ENCODE data around the gene KAZN.

Gene KAZN

DNA sequence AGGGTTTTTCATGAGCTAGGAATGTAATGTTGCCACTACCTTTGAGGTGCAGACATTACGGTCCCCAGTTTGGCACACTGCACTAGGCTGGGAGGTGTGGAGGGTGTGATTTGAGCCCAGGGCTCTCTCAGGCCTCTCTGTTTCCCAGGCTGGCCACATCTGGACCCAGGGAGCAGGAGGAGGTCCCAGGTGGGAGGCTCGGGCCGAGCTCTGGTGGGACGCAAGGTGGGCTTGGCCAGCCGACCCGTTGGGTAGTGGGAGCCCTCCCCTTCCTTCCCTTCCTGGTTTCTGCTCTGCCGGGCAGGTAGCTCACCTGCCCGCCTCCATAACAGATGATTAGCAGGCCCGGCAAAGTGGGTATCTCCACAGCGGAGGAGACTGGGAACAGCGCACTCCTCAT, 408.9 kb downstream of the KAZN start:
- FAIRE-seq (no peak), DNase-seq (ENCODE audit: insufficient read length, low spot score) (no peak)
- TF ChIP-seq, protein P1, sequence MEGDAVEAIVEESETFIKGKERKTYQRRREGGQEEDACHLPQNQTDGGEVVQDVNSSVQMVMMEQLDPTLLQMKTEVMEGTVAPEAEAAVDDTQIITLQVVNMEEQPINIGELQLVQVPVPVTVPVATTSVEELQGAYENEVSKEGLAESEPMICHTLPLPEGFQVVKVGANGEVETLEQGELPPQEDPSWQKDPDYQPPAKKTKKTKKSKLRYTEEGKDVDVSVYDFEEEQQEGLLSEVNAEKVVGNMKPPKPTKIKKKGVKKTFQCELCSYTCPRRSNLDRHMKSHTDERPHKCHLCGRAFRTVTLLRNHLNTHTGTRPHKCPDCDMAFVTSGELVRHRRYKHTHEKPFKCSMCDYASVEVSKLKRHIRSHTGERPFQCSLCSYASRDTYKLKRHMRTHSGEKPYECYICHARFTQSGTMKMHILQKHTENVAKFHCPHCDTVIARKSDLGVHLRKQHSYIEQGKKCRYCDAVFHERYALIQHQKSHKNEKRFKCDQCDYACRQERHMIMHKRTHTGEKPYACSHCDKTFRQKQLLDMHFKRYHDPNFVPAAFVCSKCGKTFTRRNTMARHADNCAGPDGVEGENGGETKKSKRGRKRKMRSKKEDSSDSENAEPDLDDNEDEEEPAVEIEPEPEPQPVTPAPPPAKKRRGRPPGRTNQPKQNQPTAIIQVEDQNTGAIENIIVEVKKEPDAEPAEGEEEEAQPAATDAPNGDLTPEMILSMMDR (IDR thresholded peaks at IDR 0.05; ENCODE audit: insufficient read depth, missing control alignments), result no peak

DNA sequence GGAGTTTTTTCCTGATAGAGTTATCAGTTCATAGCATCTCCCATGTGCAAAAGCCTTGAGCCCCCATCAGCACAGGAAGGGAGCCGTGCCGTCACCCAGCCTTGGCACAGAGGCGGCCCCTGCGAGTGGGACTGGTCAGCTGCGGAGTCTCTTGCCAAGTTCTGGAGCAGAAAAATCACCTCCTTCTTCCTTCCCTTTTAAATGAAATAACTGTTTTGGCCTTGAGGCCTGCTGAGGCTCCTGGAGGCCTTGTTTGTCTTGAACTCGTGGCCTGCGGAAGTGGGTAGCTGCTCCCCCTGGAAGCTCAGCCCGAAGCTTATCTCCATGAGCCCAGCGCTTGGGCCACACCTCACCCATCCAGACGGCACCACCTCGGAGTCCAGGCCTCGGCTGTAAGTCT, 409.4 kb downstream of the KAZN start:
- FAIRE-seq, result no peak
- TF ChIP-seq, protein P1 (IDR thresholded peaks at IDR 0.05; ENCODE audit: insufficient read depth, missing control alignments), result no peak
- DNase-seq (ENCODE audit: insufficient read length, low spot score), result no peak

DNA sequence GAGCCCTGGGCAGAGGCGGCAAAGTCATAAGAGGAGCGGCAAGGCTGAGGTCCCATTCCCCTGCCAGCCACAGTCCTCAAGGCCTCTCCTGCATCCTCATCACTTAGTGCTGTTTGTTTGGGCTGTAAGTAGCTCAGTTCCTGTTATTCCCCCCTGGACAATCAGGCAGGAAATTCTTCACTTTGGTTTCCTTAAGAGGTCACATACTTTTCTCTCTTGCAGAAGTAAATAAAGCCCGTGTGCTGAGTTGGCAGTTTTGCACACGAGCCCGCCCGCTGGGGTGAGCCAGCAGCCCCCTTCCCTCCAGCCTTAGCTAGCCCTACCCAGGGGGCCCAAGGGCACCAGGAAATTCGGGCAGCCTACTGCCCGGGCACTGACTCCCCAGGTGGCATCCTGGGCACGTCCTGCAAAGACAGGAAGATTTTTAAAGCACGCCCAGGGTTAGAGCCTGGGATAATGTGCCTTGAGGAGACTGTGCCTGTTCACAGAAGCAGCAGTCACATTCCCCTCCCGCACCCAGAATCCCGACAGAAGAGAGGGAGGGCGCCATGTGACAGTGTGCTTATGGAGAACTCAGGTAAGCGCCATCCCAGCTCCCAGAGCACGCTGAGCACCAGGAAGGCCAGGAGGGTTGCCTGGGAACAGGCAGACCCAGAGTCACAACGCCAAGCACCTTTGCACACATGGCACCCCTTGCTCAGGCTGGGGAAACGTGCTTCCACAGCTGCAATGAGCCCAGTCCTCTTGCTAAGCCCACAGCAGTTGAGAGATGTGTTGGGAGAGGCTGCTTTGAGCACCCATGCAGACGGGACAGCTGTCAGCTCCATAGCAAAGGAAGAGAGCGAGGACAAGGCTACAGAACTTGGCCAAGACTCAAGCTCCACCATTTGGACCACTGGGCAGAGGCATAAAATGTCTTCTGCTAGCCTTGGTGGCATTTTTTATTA, 410.6 kb downstream of the KAZN start:
- FAIRE-seq (no peak), DNase-seq (ENCODE audit: insufficient read length, low spot score) (no peak)
- TF ChIP-seq, protein P1 (IDR thresholded peaks at IDR 0.05; ENCODE audit: insufficient read depth, missing control alignments), result no peak

DNA sequence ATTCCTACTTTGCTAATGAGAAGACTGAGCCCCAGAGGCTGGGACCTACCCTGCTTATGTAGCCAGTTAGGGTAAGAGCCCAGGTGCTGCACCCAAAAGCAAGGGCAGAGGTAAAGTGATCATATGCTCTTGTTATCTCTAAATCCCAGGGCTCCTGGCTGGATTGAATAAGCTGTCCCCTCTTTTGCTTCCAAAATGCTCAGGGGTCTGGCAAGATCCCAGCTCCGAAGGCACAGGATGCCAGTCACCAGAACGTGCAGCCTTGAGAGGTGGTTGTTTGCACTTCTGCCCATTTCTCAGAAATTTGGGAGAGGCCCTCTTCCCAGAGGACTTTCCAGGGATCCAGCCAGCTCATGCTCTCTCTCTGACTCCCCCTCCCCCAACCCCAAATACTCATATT, 412.7 kb downstream of the KAZN start:
- TF ChIP-seq, protein P1 (IDR thresholded peaks at IDR 0.05; ENCODE audit: insufficient read depth, missing control alignments), result no peak
- DNase-seq (ENCODE audit: insufficient read length, low spot score), result no peak
- no peak for FAIRE-seq

DNA sequence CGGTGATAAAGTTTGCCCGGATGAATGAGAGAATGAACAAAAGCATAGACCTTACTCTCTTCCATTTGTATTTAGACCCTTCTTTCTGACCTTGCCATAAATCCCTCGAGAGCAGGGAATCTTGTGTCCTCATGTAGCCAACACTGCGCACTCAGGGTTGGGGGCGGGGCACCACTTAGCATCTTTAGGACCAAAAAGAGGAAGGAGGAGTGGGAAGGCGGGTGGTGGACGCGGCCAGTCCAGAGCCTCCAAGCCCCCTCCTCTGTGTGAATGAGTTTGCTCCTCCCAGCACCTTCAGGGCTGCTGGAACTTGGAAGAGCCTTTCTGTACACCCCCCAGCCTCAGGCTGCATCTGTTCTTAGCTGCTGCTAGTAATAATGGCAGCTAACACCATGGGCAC, 413.2 kb downstream of the KAZN start:
- no peak for DNase-seq (ENCODE audit: insufficient read length, low spot score)
- TF ChIP-seq, protein P1 (IDR thresholded peaks at IDR 0.05; ENCODE audit: insufficient read depth, missing control alignments), result no peak
- FAIRE-seq, result no peak

DNA sequence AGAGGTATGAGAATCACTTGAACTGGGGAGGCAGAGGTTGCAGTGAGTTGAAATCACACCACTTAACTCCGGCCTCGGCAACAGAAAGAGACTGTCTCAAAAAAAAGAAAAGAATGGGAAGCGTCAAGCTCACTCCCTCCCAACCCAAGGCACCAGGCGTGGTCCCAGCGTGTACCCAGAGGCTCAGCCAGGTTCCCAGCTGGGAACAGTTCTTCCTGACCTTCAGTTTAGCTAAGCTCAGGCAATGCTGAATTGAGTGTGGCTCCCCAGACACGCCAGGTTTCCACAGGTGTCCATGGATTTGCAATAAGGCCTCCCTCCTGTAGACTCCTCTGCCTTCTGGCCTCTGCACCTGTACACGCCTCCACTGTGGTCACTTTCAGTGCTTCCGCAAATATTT, 414.3 kb downstream of the KAZN start:
- TF ChIP-seq, protein P1 (IDR thresholded peaks at IDR 0.05; ENCODE audit: insufficient read depth, missing control alignments), result no peak
- DNase-seq (ENCODE audit: insufficient read length, low spot score) (no peak), FAIRE-seq (no peak)

DNA sequence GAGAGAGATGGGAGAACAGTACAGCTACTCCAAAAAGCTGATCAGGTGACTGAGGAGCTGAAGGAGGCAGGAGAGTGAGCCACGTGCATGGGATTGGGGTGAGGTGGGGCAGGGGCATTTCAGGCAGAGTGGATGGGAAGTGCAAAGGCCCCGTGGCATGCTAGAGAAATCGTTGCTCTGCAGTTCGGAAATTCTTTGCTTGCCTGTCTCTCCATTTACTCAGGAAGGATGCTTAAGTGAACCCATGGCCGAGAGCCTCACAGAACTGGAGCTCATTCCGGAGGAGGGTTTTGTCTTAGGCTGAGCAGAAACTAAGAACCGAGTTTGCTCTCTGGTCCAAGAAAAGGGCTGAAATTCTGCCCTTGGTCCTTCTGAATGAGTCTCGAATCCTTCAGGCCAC, 415.3 kb downstream of the KAZN start:
- no peak for FAIRE-seq
- DNase-seq (ENCODE audit: insufficient read length, low spot score), result no peak
- TF ChIP-seq, protein P1 (IDR thresholded peaks at IDR 0.05; ENCODE audit: insufficient read depth, missing control alignments), result no peak
